PFSK-1 (cell line): Measurements from ENCODE around the gene OR14A2.

Experiments used
- FOXP2 ChIP-seq: optimal IDR thresholded peaks from 2 replicates; pipeline ENCODE3; 2011; ENCODE audit warnings: borderline replicate concordance, control low read depth, inconsistent platforms; ENCODE audit not compliant: insufficient read depth; ENCODE audit errors: extremely low read length, extremely low read depth
- POLR2AphosphoS5 ChIP-seq: IDR thresholded peaks from 2 replicates; pipeline ENCODE4 v1.6.1; 2012; ENCODE audit warnings: low read depth, mild to moderate bottlenecking, control low read depth, low read length, moderate library complexity
- SIN3A ChIP-seq: IDR thresholded peaks from 2 replicates; pipeline ENCODE4 v1.6.1; 2012; ENCODE audit warnings: mild to moderate bottlenecking, low read length, moderate library complexity, borderline replicate concordance; ENCODE audit not compliant: insufficient read depth
- TAF1 ChIP-seq: IDR thresholded peaks from 2 replicates; pipeline ENCODE4 v1.6.1; 2012; ENCODE audit warnings: low read length, control low read depth, borderline replicate concordance; ENCODE audit not compliant: insufficient read depth
- TF ChIP-seq, protein P1 (sequence below), 2 experiments: IDR thresholded peaks; 2 replicates each; pipeline versions ENCODE4 v1.6.1 to v1.8.0; 2011 to 2012; ENCODE audit warnings: low read depth in 2 of 2, low read length in 2 of 2, control low read depth in 1 of 2, inconsistent platforms in 1 of 2, mild to moderate bottlenecking in 1 of 2, moderate library complexity in 1 of 2; ENCODE audit not compliant: insufficient read depth in 1 of 2

The OR14A2 gene

DNA sequence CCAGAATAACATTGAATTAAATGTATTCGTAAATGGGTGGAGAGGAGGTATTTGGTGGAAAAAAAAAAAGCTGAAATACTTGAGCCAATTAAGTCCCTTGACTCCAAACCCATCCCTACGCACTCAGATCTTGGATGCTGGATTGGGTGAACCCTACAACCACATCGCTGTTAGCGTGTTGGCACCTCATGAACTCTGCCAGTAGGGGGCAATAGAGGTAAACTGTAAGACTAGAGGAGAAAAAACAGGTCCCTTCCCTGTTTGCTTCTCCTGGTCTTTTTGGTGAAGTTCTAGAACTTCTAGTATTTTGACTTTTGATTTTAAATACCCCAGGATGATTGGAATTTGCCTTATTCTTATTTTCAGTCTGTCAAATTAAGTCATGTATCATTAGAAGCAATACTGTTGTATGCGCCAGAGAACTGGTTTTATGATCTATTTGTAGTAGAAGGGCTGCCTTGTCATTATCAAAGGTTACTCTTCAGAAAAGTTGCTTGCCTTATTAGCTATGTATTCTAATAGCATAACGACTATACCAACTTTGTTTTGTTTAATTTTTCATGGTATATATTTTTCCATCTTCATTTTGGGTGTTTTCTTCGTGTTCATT is 66.5 kb downstream of the OR14A2 start:
- TF ChIP-seq POLR2AphosphoS5 (no peak), SIN3A (no peak), TAF1 (no peak), FOXP2 (no peak)
- TF ChIP-seq, protein P1, sequence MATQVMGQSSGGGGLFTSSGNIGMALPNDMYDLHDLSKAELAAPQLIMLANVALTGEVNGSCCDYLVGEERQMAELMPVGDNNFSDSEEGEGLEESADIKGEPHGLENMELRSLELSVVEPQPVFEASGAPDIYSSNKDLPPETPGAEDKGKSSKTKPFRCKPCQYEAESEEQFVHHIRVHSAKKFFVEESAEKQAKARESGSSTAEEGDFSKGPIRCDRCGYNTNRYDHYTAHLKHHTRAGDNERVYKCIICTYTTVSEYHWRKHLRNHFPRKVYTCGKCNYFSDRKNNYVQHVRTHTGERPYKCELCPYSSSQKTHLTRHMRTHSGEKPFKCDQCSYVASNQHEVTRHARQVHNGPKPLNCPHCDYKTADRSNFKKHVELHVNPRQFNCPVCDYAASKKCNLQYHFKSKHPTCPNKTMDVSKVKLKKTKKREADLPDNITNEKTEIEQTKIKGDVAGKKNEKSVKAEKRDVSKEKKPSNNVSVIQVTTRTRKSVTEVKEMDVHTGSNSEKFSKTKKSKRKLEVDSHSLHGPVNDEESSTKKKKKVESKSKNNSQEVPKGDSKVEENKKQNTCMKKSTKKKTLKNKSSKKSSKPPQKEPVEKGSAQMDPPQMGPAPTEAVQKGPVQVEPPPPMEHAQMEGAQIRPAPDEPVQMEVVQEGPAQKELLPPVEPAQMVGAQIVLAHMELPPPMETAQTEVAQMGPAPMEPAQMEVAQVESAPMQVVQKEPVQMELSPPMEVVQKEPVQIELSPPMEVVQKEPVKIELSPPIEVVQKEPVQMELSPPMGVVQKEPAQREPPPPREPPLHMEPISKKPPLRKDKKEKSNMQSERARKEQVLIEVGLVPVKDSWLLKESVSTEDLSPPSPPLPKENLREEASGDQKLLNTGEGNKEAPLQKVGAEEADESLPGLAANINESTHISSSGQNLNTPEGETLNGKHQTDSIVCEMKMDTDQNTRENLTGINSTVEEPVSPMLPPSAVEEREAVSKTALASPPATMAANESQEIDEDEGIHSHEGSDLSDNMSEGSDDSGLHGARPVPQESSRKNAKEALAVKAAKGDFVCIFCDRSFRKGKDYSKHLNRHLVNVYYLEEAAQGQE (IDR thresholded peaks at IDR 0.05; ENCODE audit: insufficient read depth in 1 of 2, low read depth in 2 of 2, low read length in 2 of 2) = no peak

DNA sequence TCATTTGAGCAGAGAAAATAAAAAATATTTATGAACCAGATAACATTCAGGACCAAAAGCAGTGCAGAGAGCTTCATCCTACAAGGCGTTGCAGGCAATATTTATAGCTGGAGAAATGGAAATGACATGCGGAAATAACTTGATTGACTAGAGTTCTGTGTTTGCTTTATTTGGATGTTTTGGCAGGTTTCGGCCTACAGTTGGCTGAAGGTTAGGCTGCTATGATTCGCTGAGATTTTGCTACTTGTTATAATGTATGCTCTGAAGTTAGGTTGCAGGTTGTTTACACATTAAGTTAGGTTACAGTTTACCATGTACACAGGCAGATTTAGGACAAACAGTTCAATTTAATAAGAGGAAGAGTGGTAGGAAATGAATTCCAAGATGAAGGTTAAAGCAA is 67.8 kb downstream of the OR14A2 start:
- TF ChIP-seq TAF1 = no peak
- no peak for TF ChIP-seq FOXP2
- TF ChIP-seq SIN3A = no peak
- TF ChIP-seq, protein P1 (IDR thresholded peaks at IDR 0.05; ENCODE audit: insufficient read depth in 1 of 2, low read depth in 2 of 2, low read length in 2 of 2) = no peak
- TF ChIP-seq POLR2AphosphoS5 = no peak

DNA sequence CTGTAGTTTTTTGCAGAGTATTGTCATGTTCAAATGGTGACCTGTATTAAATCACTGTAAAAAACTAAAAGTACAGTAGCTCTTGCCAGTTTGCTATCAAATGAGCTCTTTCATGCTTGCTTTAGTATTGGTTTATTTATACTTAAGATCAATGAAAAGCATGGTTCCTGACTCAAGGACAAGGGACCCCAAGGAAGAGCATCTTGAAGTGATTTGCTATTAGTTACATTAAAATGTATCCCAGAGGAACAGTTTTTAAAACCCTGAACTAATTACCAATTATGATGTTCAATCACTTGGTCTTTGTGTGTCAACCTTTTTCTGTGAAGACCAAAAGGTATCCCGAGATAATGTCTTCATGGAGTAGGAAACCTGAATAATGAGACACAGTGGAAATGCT is 68.3 kb downstream of the OR14A2 start, which contains the start of gene OR13G1:
TSS of gene OR13G1 (minus strand) at position 101 of the 400 bp plus-strand sequence. CDS start 6,698 bp downstream, outside the sequence.
- TF ChIP-seq, protein P1 (IDR thresholded peaks at IDR 0.05; ENCODE audit: insufficient read depth in 1 of 2, low read depth in 2 of 2, low read length in 2 of 2) = no peak
- TF ChIP-seq TAF1 (no peak), FOXP2 (no peak), POLR2AphosphoS5 (no peak), SIN3A (no peak)
